ENCODE measurements around the gene FAM240B. TPM values are rescaled to one million over a fixed set of nuclear protein-coding genes. Genes with fewer than 3 reads are reported as not detected.

FAM240B gene
- total RNA-seq, 2 experiments from 2014 or later: not detected

GRCh38 chr9:38692707-38693106 is 27.2 kb downstream of the FAM240B start:
- H3K4me3 Mint-ChIP-seq: no peak overlapping the region
- POLR2A ChIA-PET: no interaction called here
- no peak overlapping the region for H3K27ac Mint-ChIP-seq
- CTCF ChIA-PET: interaction anchor here (0.6 kb wide), 1 partner anchor 40 kb away, joined by 3 read pairs; no protein-coding TSS in a partner anchor
- no peak for DNase-seq
- peaks cover 8% of the 10 kb centered on the region for H3K27me3 Mint-ChIP-seq
- peaks cover 2% of the 10 kb centered on the region for H3K4me1 Mint-ChIP-seq
- no peaks in the 10 kb centered on the region for H3K9me3 Mint-ChIP-seq
- no peaks in the 10 kb centered on the region for H3K36me3 Mint-ChIP-seq (ENCODE audit: low read depth)

GRCh38 chr9:38690574-38690973 is 29.4 kb downstream of the FAM240B start:
- POLR2A ChIA-PET: no interaction called here
- Mint-ChIP-seq H3K36me3 (ENCODE audit: low read depth) (no peaks in the 10 kb centered on the region), H3K4me3 (no peak overlapping the region), H3K27ac (no peak overlapping the region), H3K27me3 (peaks cover 8% of the 10 kb centered on the region), H3K4me1 (peaks cover 6% of the 10 kb centered on the region), H3K9me3 (no peaks in the 10 kb centered on the region)
- no peak for DNase-seq
- CTCF ChIA-PET: no interaction called here

GRCh38 chr9:38689678-38690077 is 30.3 kb downstream of the FAM240B start:
- H3K36me3 Mint-ChIP-seq (ENCODE audit: low read depth): no peaks in the 10 kb centered on the region

GRCh38 chr9:38687992-38688391 is 31.9 kb downstream of the FAM240B start:
- ChIA-PET CTCF (no interaction called here), POLR2A (no interaction called here)
- no peaks in the 10 kb centered on the region for H3K36me3 Mint-ChIP-seq (ENCODE audit: low read depth)
- peaks cover 8% of the 10 kb centered on the region for H3K27me3 Mint-ChIP-seq
- H3K27ac Mint-ChIP-seq: no peak overlapping the region
- peaks cover 6% of the 10 kb centered on the region for H3K4me1 Mint-ChIP-seq
- H3K4me3 Mint-ChIP-seq: no peak overlapping the region
- H3K9me3 Mint-ChIP-seq: no peaks in the 10 kb centered on the region
- no peak for DNase-seq

More at GRCh38 chr9:38689678-38690077, 30.3 kb downstream of the FAM240B start:
- H3K27ac Mint-ChIP-seq: no peak overlapping the region
- POLR2A ChIA-PET: no interaction called here
- no peaks in the 10 kb centered on the region for H3K9me3 Mint-ChIP-seq
- DNase-seq: no peak
- H3K4me3 Mint-ChIP-seq: no peak overlapping the region
- H3K27me3 Mint-ChIP-seq: peaks cover 8% of the 10 kb centered on the region
- H3K4me1 Mint-ChIP-seq: peaks cover 6% of the 10 kb centered on the region
- CTCF ChIA-PET: no interaction called here

GRCh38 chr9:38687389-38687842 is 32.5 kb downstream of the FAM240B start:
- H3K27me3 Mint-ChIP-seq: peaks cover 7% of the 10 kb centered on the region
- peaks cover 6% of the 10 kb centered on the region for H3K4me1 Mint-ChIP-seq
- no peaks in the 10 kb centered on the region for H3K9me3 Mint-ChIP-seq
- peak overlapping the region; percentile 28 for H3K4me3 Mint-ChIP-seq
- DNase-seq: peak; percentile 35
- H3K27ac Mint-ChIP-seq: no peak overlapping the region
- CTCF ChIA-PET: no interaction called here
- POLR2A ChIA-PET: no interaction called here
- no peaks in the 10 kb centered on the region for H3K36me3 Mint-ChIP-seq (ENCODE audit: low read depth)

- CTCF ChIA-PET: no interaction called here
- H3K27me3 Mint-ChIP-seq: peaks cover 5% of the 10 kb centered on the region
- H3K27ac Mint-ChIP-seq: no peak overlapping the region
- no peak for DNase-seq
- POLR2A ChIA-PET: no interaction called here
- H3K36me3 Mint-ChIP-seq (ENCODE audit: low read depth): no peaks in the 10 kb centered on the region
- H3K9me3 Mint-ChIP-seq: no peaks in the 10 kb centered on the region
- H3K4me1 Mint-ChIP-seq: peaks cover 6% of the 10 kb centered on the region
- H3K4me3 Mint-ChIP-seq: no peak overlapping the region
Measured at GRCh38 chr9:38686933-38687332, 33.0 kb downstream of the FAM240B start.

- Mint-ChIP-seq H3K4me3 (no peak overlapping the region), H3K27ac (no peak overlapping the region), H3K36me3 (ENCODE audit: low read depth) (no peaks in the 10 kb centered on the region), H3K9me3 (no peaks in the 10 kb centered on the region), H3K27me3 (peaks cover 3% of the 10 kb centered on the region), H3K4me1 (peaks cover 6% of the 10 kb centered on the region)
- DNase-seq: no peak
- POLR2A ChIA-PET: no interaction called here
- CTCF ChIA-PET: no interaction called here
Measured at GRCh38 chr9:38685535-38685934, 34.4 kb downstream of the FAM240B start.

GRCh38 chr9:38683336-38683735 is 36.6 kb downstream of the FAM240B start:
- peaks cover 6% of the 10 kb centered on the region for H3K4me1 Mint-ChIP-seq
- DNase-seq: no peak
- no peaks in the 10 kb centered on the region for H3K36me3 Mint-ChIP-seq (ENCODE audit: low read depth)
- ChIA-PET POLR2A (no interaction called here), CTCF (no interaction called here)
- H3K9me3 Mint-ChIP-seq: no peaks in the 10 kb centered on the region
- H3K27ac Mint-ChIP-seq: no peak overlapping the region
- H3K27me3 Mint-ChIP-seq: no peaks in the 10 kb centered on the region
- no peak overlapping the region for H3K4me3 Mint-ChIP-seq

GRCh38 chr9:38682713-38683112 is 37.2 kb downstream of the FAM240B start:
- no peaks in the 10 kb centered on the region for H3K9me3 Mint-ChIP-seq
- ChIA-PET POLR2A (no interaction called here), CTCF (no interaction called here)
- H3K4me1 Mint-ChIP-seq: peaks cover 4% of the 10 kb centered on the region
- no peaks in the 10 kb centered on the region for H3K36me3 Mint-ChIP-seq (ENCODE audit: low read depth)
- H3K27ac Mint-ChIP-seq: no peak overlapping the region
- H3K27me3 Mint-ChIP-seq: no peaks in the 10 kb centered on the region
- no peak for DNase-seq
- no peak overlapping the region for H3K4me3 Mint-ChIP-seq

GRCh38 chr9:38681747-38682227 is 38.1 kb downstream of the FAM240B start:
- DNase-seq: no peak
- Mint-ChIP-seq H3K27me3 (no peaks in the 10 kb centered on the region), H3K4me3 (no peak overlapping the region), H3K9me3 (no peaks in the 10 kb centered on the region), H3K27ac (no peak overlapping the region), H3K4me1 (no peaks in the 10 kb centered on the region), H3K36me3 (ENCODE audit: low read depth) (no peaks in the 10 kb centered on the region)
- ChIA-PET CTCF (no interaction called here), POLR2A (no interaction called here)

GRCh38 chr9:38680837-38681445 is 39.0 kb downstream of the FAM240B start:
- Mint-ChIP-seq H3K9me3 (no peaks in the 10 kb centered on the region), H3K27ac (no peak overlapping the region), H3K4me3 (no peak overlapping the region), H3K27me3 (no peaks in the 10 kb centered on the region), H3K4me1 (no peaks in the 10 kb centered on the region), H3K36me3 (ENCODE audit: low read depth) (no peaks in the 10 kb centered on the region)
- CTCF ChIA-PET: no interaction called here
- no peak for DNase-seq
- POLR2A ChIA-PET: no interaction called here

GRCh38 chr9:38677660-38678303 is 42.2 kb downstream of the FAM240B start:
- ChIA-PET CTCF (no interaction called here), POLR2A (no interaction called here)
- Mint-ChIP-seq H3K9me3 (no peaks in the 10 kb centered on the region), H3K4me3 (no peak overlapping the region), H3K36me3 (ENCODE audit: low read depth) (no peaks in the 10 kb centered on the region), H3K27ac (no peak overlapping the region), H3K27me3 (no peaks in the 10 kb centered on the region), H3K4me1 (peaks cover 6% of the 10 kb centered on the region)
- DNase-seq: no peak

GRCh38 chr9:38675831-38676230 is 44.1 kb downstream of the FAM240B start:
- H3K36me3 Mint-ChIP-seq (ENCODE audit: low read depth): no peaks in the 10 kb centered on the region
- ChIA-PET POLR2A (no interaction called here), CTCF (no interaction called here)
- H3K27me3 Mint-ChIP-seq: no peaks in the 10 kb centered on the region
- no peak for DNase-seq
- H3K4me3 Mint-ChIP-seq: no peak overlapping the region
- H3K9me3 Mint-ChIP-seq: no peaks in the 10 kb centered on the region
- peaks cover 10% of the 10 kb centered on the region for H3K4me1 Mint-ChIP-seq
- H3K27ac Mint-ChIP-seq: no peak overlapping the region

- peaks cover 10% of the 10 kb centered on the region for H3K4me1 Mint-ChIP-seq
- ChIA-PET POLR2A (no interaction called here), CTCF (no interaction called here)
- H3K4me3 Mint-ChIP-seq: no peak overlapping the region
- H3K27me3 Mint-ChIP-seq: no peaks in the 10 kb centered on the region
- no peaks in the 10 kb centered on the region for H3K36me3 Mint-ChIP-seq (ENCODE audit: low read depth)
- no peaks in the 10 kb centered on the region for H3K9me3 Mint-ChIP-seq
- DNase-seq: no peak
- no peak overlapping the region for H3K27ac Mint-ChIP-seq
Measured at GRCh38 chr9:38675211-38675610, 44.7 kb downstream of the FAM240B start.

Data from activated CD4-positive, alpha-beta T cell treated with anti-CD3 and anti-CD28 coated beads, Interleukin-2, amount 10 ng/mL, durations not matched to agents 7 days and 5 days (primary cell).